ENCODE results near the gene ATL1.
"Not testable (repeated sequence)": the region's sequence is repeated elsewhere in the genome, so short reads cannot be mapped to it uniquely, and the experiment has no call there.

The ATL1 gene

GRCh38 chr14:50659327-50659974, 99.5 kb downstream of the ATL1 start:
- no peak for DNase-seq (ENCODE audit: low read depth)

- not testable (repeated sequence) for DNase-seq (ENCODE audit: low read depth)
These were observed 104.6 kb downstream of the ATL1 start for GRCh38 chr14:50664579-50664978.

- DNase-seq (ENCODE audit: low read depth): not testable (repeated sequence)
These were observed 105.4 kb downstream of the ATL1 start for GRCh38 chr14:50665300-50665699.

- DNase-seq (ENCODE audit: low read depth): peak; percentile 50
These were observed 107.1 kb downstream of the ATL1 start for GRCh38 chr14:50666772-50667683.

GRCh38 chr14:50667684-50667995, 107.7 kb downstream of the ATL1 start:
- no peak for DNase-seq (ENCODE audit: low read depth)

- peak; percentile 79 for DNase-seq (ENCODE audit: low read depth)
These were observed 108.3 kb downstream of the ATL1 start, which contains the start of gene SAV1 for GRCh38 chr14:50667996-50668825. TSS of gene SAV1 (minus strand) at chr14:50668306. CDS start at chr14:50667967, 339 bp downstream.

- DNase-seq (ENCODE audit: low read depth): no peak
These were observed 108.8 kb downstream of the ATL1 start for GRCh38 chr14:50668826-50669143.

GRCh38 chr14:50669441-50669986, 109.6 kb downstream of the ATL1 start:
- DNase-seq (ENCODE audit: low read depth): no peak

- DNase-seq (ENCODE audit: low read depth): no peak
These were observed 110.4 kb downstream of the ATL1 start for GRCh38 chr14:50670196-50670865.

GRCh38 chr14:50670866-50671256, 110.9 kb downstream of the ATL1 start:
- no peak for DNase-seq (ENCODE audit: low read depth)

- DNase-seq (ENCODE audit: low read depth): no peak
These were observed 115.7 kb downstream of the ATL1 start for GRCh38 chr14:50675597-50675996.

- no peak for DNase-seq (ENCODE audit: low read depth)
These were observed 117.0 kb downstream of the ATL1 start for GRCh38 chr14:50676814-50677516.

GRCh38 chr14:50677527-50678063, 117.7 kb downstream of the ATL1 start:
- DNase-seq (ENCODE audit: low read depth): no peak

GRCh38 chr14:50678163-50678562, 118.2 kb downstream of the ATL1 start:
- DNase-seq (ENCODE audit: low read depth): no peak

- no peak for DNase-seq (ENCODE audit: low read depth)
These were observed 119.7 kb downstream of the ATL1 start for GRCh38 chr14:50679674-50680073.
